Endothelial cell of umbilical vein (primary cell): ENCODE data around the gene CHI3L1. TPM values are rescaled to one million over a fixed set of nuclear protein-coding genes. Genes with fewer than 3 reads are reported as not detected.

Experiments
- BruUV-seq: library from RNA; stranded (reverse); fragments of 400-500 nt; replicated peaks from 2 replicates; lab custom pipeline; 2021; lab: Mats Ljungman, UMichigan
- CTCF ChIA-PET: fragments of 300-600, 350-600 bp; sonication (Branson Sonifier 250); formaldehyde crosslinking; loops from one replicate; lab custom pipeline; 2021; ENCODE audit warnings: antibody characterized with exemption, inconsistent platforms; lab: Charles Lee
- POLR2A ChIA-PET: fragments of 300-600, 350-600 bp; sonication (Branson Sonifier 250); formaldehyde crosslinking; loops from one replicate; lab custom pipeline; 2021; ENCODE audit warnings: antibody characterized with exemption, inconsistent platforms; lab: Charles Lee
- DNase-seq: peaks from one replicate; pipeline ENCODE4 v3.0.0-alpha.2; 2011; ENCODE audit warnings: low read depth, low spot score
- FAIRE-seq: peaks from 2 replicates; lab custom pipeline; 2011; peaks lifted over from hg19 to GRCh38; lab: Jason Lieb, UNC
- H2AFZ ChIP-seq: 2 replicates; pipeline ENCODE4 v1.6.0; 2012; ENCODE audit warnings: low read depth, low read length, control low read depth, inconsistent platforms
- H3K27ac ChIP-seq: 2 replicates; pipeline ENCODE4 v1.5.1; 2011; ENCODE audit warnings: low read depth, mild to moderate bottlenecking, control low read depth, low read length, moderate library complexity; ENCODE audit not compliant: insufficient read depth
- H3K27me3 ChIP-seq, 2 experiments: 2 replicates each; pipeline versions ENCODE4 v1.6.0 to v1.6.1; 2011; ENCODE audit warnings: low read length in 2 of 2, mixed read lengths in 1 of 2; ENCODE audit not compliant: control insufficient read depth in 2 of 2, insufficient read depth in 2 of 2
- H3K36me3 ChIP-seq, 2 experiments: 2 replicates in 1 of 2; 3 replicates in 1 of 2; pipeline ENCODE4 v1.5.1; 2011; ENCODE audit warnings: low read length in 2 of 2, mild to moderate bottlenecking in 1 of 2, moderate library complexity in 1 of 2; ENCODE audit not compliant: control insufficient read depth in 2 of 2, insufficient read depth in 2 of 2; ENCODE audit errors: extremely low read depth in 1 of 2
- H3K4me1 ChIP-seq: 3 replicates; pipeline ENCODE4 v1.5.1; 2011; ENCODE audit warnings: mild to moderate bottlenecking, low read length; ENCODE audit not compliant: control insufficient read depth, insufficient read depth; ENCODE audit errors: extremely low read depth
- H3K4me2 ChIP-seq: 2 replicates; pipeline ENCODE4 v1.6.1; 2011; ENCODE audit warnings: low read length, control low read depth, mixed read lengths; ENCODE audit not compliant: insufficient read depth
- H3K4me3 ChIP-seq, 3 experiments: fragments of 200-600 bp in 1 of 3; sonication (generic), shearing (Covaris generic) in 1 of 3; replicated peaks in 1 of 3; 2 replicates each; pipeline ENCODE4 v1.5.1; 2011 to 2016; ENCODE audit warnings: control low read depth in 3 of 3, low read length in 3 of 3, mild to moderate bottlenecking in 2 of 3, inconsistent platforms in 1 of 3, low read depth in 1 of 3, moderate library complexity in 1 of 3; ENCODE audit not compliant: insufficient read depth in 1 of 3
- H3K79me2 ChIP-seq: 2 replicates; pipeline ENCODE4 v1.6.0; 2012; ENCODE audit warnings: low read length, inconsistent platforms; ENCODE audit not compliant: control insufficient read depth, insufficient read depth
- H3K9ac ChIP-seq: replicated peaks from 2 replicates; pipeline ENCODE3; 2011; ENCODE audit warnings: low read length, control low read depth; ENCODE audit not compliant: insufficient read depth; ENCODE audit errors: extremely low read depth
- H3K9me1 ChIP-seq: replicated peaks from 3 replicates; pipeline ENCODE4 v1.6.0; 2011; ENCODE audit warnings: mild to moderate bottlenecking, low read length; ENCODE audit not compliant: control insufficient read depth, insufficient read depth; ENCODE audit errors: extremely low read depth
- H3K9me3 ChIP-seq: replicated peaks from 2 replicates; pipeline ENCODE4 v1.5.1; 2012; ENCODE audit warnings: low read length, inconsistent platforms; ENCODE audit not compliant: control insufficient read depth, insufficient read depth
- H4K20me1 ChIP-seq: replicated peaks from 2 replicates; pipeline ENCODE3; 2011; ENCODE audit warnings: mild to moderate bottlenecking, low read length; ENCODE audit not compliant: control insufficient read depth, insufficient read depth; ENCODE audit errors: extremely low read depth
- CTCF ChIP-seq, 2 donors: IDR thresholded peaks; 1 replicate in 1 of 2; 2 replicates in 1 of 2; pipeline ENCODE4 v1.5.1; 2011; ENCODE audit warnings: low read length in 2 of 2, mild to moderate bottlenecking in 2 of 2, moderate library complexity in 2 of 2, control low read depth in 1 of 2, inconsistent platforms in 1 of 2, low read depth in 1 of 2; ENCODE audit not compliant: insufficient read depth in 1 of 2; ENCODE audit errors: extremely low read depth in 1 of 2
- EZH2 ChIP-seq: IDR thresholded peaks from 2 replicates; pipeline ENCODE4 v1.6.1; 2012; ENCODE audit warnings: borderline replicate concordance, low read depth, mild to moderate bottlenecking, moderate library complexity, low read length, inconsistent platforms; ENCODE audit not compliant: severe bottlenecking
- FOS ChIP-seq: IDR thresholded peaks from 2 replicates; pipeline ENCODE4 v1.6.1; 2011; ENCODE audit warnings: mild to moderate bottlenecking, low read length, moderate library complexity, borderline replicate concordance; ENCODE audit not compliant: insufficient read depth
- GATA2 ChIP-seq: IDR thresholded peaks from 2 replicates; pipeline ENCODE4 v1.7.0; 2011; ENCODE audit warnings: low read depth, mild to moderate bottlenecking, moderate library complexity, mixed read lengths, low read length; ENCODE audit not compliant: insufficient read length, insufficient read depth
- JUN ChIP-seq: IDR thresholded peaks from 2 replicates; pipeline ENCODE4 v1.6.1; 2011; ENCODE audit warnings: borderline replicate concordance, low read depth; ENCODE audit not compliant: insufficient read length, insufficient read depth
- MAX ChIP-seq: IDR thresholded peaks from 2 replicates; pipeline ENCODE4 v1.6.1; 2011; ENCODE audit not compliant: insufficient read depth, insufficient read length
- MYC ChIP-seq: IDR thresholded peaks from one replicate; pipeline ENCODE4 v1.6.1; 2011; ENCODE audit warnings: mild to moderate bottlenecking, low read depth, low read length
- POLR2AphosphoS5 ChIP-seq: IDR thresholded peaks from 2 replicates; pipeline ENCODE4 v1.6.1; 2012; ENCODE audit warnings: low read depth, mild to moderate bottlenecking, control low read depth, low read length, moderate library complexity; ENCODE audit not compliant: insufficient read depth
- dilution Hi-C: fragments of 300-500 bp; cut with MboI; formaldehyde crosslinking; loops from one replicate; pipeline ENCODE4 v1.15.0; 2019; ENCODE audit warnings: low sequenced_read_pairs; ENCODE audit not compliant: extremely low pct_ligation_motif_present
- intact Hi-C: fragments of 100-400 bp; cut with micrococcal nuclease; formaldehyde crosslinking; loops from one replicate; pipeline ENCODE4 v1.10.0; 2022
- polyA plus RNA-seq, 4 experiments: library from polyadenylated mRNA; depleted of rRNA in 3 of 4; stranded (reverse) in 3 of 4; unstranded in 1 of 4; fragments of >200 nt; gene quantifications; 2 replicates each; pipeline versions ENCODE4 v1.2.1 to v1.2.3, GENCODE V29; 2011 to 2012; ENCODE audit warnings: missing spikeins in 1 of 4
- total RNA-seq: library from RNA; stranded (reverse); gene quantifications from 2 replicates; pipeline ENCODE4 v1.2.3, GENCODE V29; 2021

CHI3L1 gene
- total and polyA plus RNA-seq, 2 donors (not counting 3 experiments of a cell fraction or from before 2014, with no cell fraction given): not detected

GRCh38 chr1:203201516-203202205, 15.2 kb upstream of the CHI3L1 start:
- H3K9me3 ChIP-seq: no peaks in the 10 kb centered on the region
- DNase-seq: no peak
- TF ChIP-seq MYC: no peak
- no peak for TF ChIP-seq JUN
- no peak for TF ChIP-seq GATA2
- no peak for TF ChIP-seq POLR2AphosphoS5
- TF ChIP-seq EZH2: no peak
- no peak for TF ChIP-seq MAX
- TF ChIP-seq FOS: no peak
- TF ChIP-seq CTCF (IDR thresholded peaks at IDR 0.05; ENCODE audit: extremely low read depth in 1 of 2, insufficient read depth in 1 of 2, low read depth in 1 of 2, low read length in 2 of 2): no peak
- intact Hi-C loops (no loop called here), dilution Hi-C loops (no loop called here)
- no peaks in the 10 kb centered on the region for H3K4me1 ChIP-seq
- no peak overlapping the region for H3K4me3 ChIP-seq
- peaks cover 7 to 8% of the 10 kb centered on the region in 2 experiments for H3K27me3 ChIP-seq
- no peak overlapping the region for H3K9ac ChIP-seq
- H3K36me3 ChIP-seq: no peaks in the 10 kb centered on the region
- no peaks in the 10 kb centered on the region for H3K79me2 ChIP-seq
- H4K20me1 ChIP-seq: no peaks in the 10 kb centered on the region
- ChIA-PET CTCF (interaction anchor here (2.0 to 2.8 kb wide), 2 partner anchors 15 to 29 kb away, joined by 6 to 18 read pairs; no protein-coding TSS in a partner anchor), POLR2A (no interaction called here)
- no peak for FAIRE-seq
- no peaks in the 10 kb centered on the region for H3K9me1 ChIP-seq
- no peak overlapping the region for H2AFZ ChIP-seq
- no peak overlapping the region for H3K4me2 ChIP-seq
- no peak overlapping the region for H3K27ac ChIP-seq
- no TSS peak for BruUV-seq
